Measurements from ENCODE around the gene MCTS1. TPM values are rescaled to one million over a fixed set of nuclear protein-coding genes. Genes with fewer than 3 reads are reported as not detected.

The MCTS1 gene
- total RNA-seq: 10 to 100 TPM; 11.4 to 28.3 TPM

- DNase-seq (peak; percentile 83 to 94 (median 87)), ATAC-seq (peak; percentile 97)
- no peaks in the 10 kb centered on the region for H3K9me3 ChIP-seq
- peak within 1 kb of the TSS; percentile 70 to 95 (median 88) for H3K27ac ChIP-seq
- no peaks in the 10 kb centered on the region for H3K36me3 ChIP-seq (replicated peaks in 1 of 2; ENCODE audit: insufficient read depth in 1 of 2, low read depth in 2 of 2)
- intact Hi-C loops (cut with DNase I): no loop called here
- H3K4me3 ChIP-seq: peak within 1 kb of the TSS; percentile 7 to 41
- H3K4me1 ChIP-seq: no peaks in the 10 kb centered on the region
- H3K27me3 ChIP-seq: no peaks in the 10 kb centered on the region
- WGBS, 2 donors: 0 to 1% methylated on average over 19 to 29 of the region's 31 CpGs
- TF ChIP-seq CTCF (IDR thresholded peaks at IDR 0.05) (no peak), POLR2A (IDR thresholded peaks at IDR 0.05) (peak; percentile 28 to 83 (median 80))
Measured at GRCh38 chrX:120603707-120604360, at the start of gene MCTS1. MCTS1 (plus strand) TSS chrX:120604101; CDS start chrX:120604237, 136 bp downstream.

DNA sequence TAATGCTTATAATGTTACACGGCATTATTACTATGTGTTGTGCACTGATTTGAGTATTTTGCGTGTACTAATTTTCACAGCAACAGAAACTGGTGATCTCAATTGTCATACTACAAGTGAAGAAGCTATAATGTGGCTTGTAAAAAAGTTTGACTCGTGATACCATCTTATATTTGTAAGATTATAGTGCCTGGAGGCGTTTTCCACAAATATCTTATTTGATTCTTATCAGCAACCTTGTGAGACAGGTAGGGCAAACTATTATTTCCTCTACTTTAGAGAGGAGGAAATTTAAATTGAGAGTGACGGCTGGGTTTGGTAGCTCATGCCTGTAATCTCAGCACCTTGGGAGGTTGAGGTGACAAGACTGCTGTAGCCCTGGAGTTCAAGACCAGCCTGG is 47.6 kb upstream of the MCTS1 start:
- WGBS, 2 donors: 80 to 84% methylated on average over 5 of the region's 5 CpGs
- intact Hi-C loops (cut with DNase I): no loop called here
- no peaks in the 10 kb centered on the region for H3K36me3 ChIP-seq (replicated peaks in 1 of 2; ENCODE audit: insufficient read depth in 1 of 2, low read depth in 2 of 2)
- H3K27me3 ChIP-seq: no peaks in the 10 kb centered on the region
- TF ChIP-seq CTCF (IDR thresholded peaks at IDR 0.05) (no peak), POLR2A (IDR thresholded peaks at IDR 0.05) (no peak)
- H3K9me3 ChIP-seq: no peaks in the 10 kb centered on the region
- peaks cover 8% of the 10 kb centered on the region for H3K4me1 ChIP-seq
- DNase-seq: no peak
- no peak for ATAC-seq
- no peak overlapping the region for H3K27ac ChIP-seq
- no peak overlapping the region for H3K4me3 ChIP-seq

DNA sequence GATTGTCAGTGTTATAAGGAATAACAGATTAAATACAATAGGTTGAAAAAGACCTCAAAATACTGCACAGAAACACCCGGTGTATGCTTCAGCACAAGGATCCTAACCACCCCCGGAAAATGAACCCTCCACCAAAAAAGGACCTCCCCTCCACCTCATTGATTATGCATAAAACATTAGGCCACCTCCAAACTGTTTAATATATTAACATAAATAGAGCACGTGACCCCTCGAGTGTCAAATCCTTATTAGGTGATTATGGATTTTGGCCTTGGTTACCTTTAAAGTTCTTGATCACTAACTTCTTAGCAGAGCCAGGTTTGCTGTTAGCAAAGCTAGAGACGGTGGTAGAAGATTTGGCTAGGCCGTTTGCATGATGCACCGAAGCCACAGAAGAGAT is 44.1 kb upstream of the MCTS1 start:
- TF ChIP-seq CTCF (IDR thresholded peaks at IDR 0.05) (no peak), POLR2A (IDR thresholded peaks at IDR 0.05) (no peak)

DNA sequence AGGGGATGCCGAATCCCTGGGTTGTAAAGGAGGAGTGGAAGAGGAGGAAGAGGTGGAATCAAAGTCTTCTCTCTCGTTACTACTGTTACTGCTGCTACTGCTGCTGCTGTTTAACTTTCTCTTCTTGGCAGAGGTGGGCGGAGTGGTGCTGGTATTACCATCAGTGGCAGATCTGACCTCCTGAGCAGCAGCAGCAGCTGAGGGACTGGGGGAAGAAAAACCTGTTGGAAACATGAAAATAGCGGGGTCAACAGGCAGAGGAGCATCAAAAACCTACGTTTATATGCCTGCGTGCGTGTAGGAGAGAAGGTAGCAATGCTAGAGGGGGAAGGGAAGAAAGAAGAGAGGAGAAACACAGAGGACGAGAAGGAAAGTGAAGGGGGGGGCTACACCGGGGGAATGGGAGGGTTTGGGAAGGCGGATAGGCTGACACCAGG is 43.5 kb upstream of the MCTS1 start:
- ATAC-seq (peak; percentile 28), DNase-seq (peak; percentile 26 to 50 (median 44))
- H3K27ac ChIP-seq: peak overlapping the region; percentile 97 to 99 (median 98)
- intact Hi-C loops (cut with DNase I): no loop called here
- peak overlapping the region; percentile 39 to 45 for H3K4me3 ChIP-seq
- no peaks in the 10 kb centered on the region for H3K27me3 ChIP-seq
- H3K9me3 ChIP-seq: no peaks in the 10 kb centered on the region
- no peaks in the 10 kb centered on the region for H3K36me3 ChIP-seq (replicated peaks in 1 of 2; ENCODE audit: insufficient read depth in 1 of 2, low read depth in 2 of 2)
- 0% methylated on average over 9 to 10 of the region's 10 CpGs for WGBS, 2 donors
- peaks cover 38% of the 10 kb centered on the region for H3K4me1 ChIP-seq
- TF ChIP-seq POLR2A (IDR thresholded peaks at IDR 0.05) (no peak), CTCF (IDR thresholded peaks at IDR 0.05) (no peak)

More for the DNA sequence above, 44.1 kb upstream of the MCTS1 start:
- Histone ChIP-seq H3K4me1 (peaks cover 33% of the 10 kb centered on the region), H3K27me3 (no peaks in the 10 kb centered on the region), H3K36me3 (replicated peaks in 1 of 2; ENCODE audit: insufficient read depth in 1 of 2, low read depth in 2 of 2) (no peaks in the 10 kb centered on the region), H3K27ac (peak overlapping the region; percentile 97 to 99 (median 98)), H3K9me3 (no peaks in the 10 kb centered on the region), H3K4me3 (peak overlapping the region in 1 of 2 donors; percentile 45)
- intact Hi-C loops (cut with DNase I): no loop called here
- ATAC-seq (no peak), DNase-seq (peak in 1 of 4 donors; percentile 2)
- WGBS, 2 donors: 0 to 1% methylated on average over 7 of the region's 7 CpGs

Data from body of pancreas (tissue), 4 donors.